ENCODE results near the gene MAD2L1.
"Not testable (repeated sequence)": the region's sequence is repeated elsewhere in the genome, so short reads cannot be mapped to it uniquely, and the experiment has no call there.

Gene MAD2L1

DNA sequence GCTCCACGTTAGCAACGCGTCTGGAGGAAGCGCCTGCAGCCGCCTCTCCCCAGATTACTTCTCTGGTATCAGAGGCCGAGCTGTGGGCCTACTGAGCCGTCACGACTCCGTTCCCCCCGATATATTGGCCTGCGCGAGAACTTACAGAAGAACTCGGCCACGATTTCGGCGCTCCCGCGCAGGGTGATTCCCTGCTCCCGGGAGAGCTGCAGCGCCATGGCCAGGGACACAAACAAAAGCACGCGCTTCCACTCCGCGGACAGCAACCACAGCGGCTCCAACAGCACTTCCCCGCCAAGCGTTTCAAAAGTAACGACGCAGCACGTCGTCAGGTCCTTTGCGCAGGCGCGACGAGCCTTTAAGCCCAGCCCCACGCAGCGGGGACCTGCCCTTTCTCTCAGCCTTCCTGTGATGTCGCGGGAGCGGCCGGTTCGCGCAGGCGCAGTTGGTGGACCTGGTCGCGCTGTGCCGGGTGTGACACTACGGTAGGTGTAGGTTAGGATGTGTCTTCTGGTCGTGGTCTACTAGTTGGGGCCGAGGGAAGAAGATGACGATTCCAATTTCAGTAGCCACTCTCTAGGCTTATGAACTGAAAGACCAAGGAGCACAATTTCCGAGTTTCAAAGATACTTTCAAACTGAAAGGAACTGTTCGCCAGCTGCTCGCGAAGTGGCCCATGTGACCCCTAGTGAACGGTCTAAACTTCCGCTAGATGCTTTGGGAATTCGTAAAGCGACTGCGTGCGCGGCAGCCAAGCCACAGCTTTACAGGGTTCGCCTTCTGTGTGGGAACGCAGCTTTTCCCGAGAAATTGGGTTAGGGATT, at the start of gene MAD2L1:
Gene MAD2L1 (minus strand): TSS at position 332 of the 824 bp plus-strand sequence. CDS start 114 bp downstream, at position 218.
- DNase-seq: peak; percentile 99

DNA sequence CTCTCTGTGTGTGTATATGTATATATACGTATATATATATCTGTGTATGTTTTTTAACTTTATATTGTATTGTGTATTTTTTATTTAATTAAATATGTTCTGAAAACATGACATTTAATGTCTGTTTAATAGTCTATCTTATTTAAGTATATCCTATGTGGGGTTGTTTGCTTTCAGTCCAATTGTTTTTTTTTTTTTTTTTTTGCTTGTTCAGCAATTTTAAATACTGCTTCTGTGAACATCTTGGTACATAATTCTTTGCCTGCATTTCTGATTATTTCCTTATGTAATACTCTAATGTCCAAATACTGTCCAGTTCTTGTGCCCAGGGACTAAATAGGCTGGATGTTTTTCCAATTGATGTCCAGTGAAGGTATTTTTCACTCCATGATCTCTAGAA, 45.1 kb upstream of the MAD2L1 start:
- no peak for DNase-seq

DNA sequence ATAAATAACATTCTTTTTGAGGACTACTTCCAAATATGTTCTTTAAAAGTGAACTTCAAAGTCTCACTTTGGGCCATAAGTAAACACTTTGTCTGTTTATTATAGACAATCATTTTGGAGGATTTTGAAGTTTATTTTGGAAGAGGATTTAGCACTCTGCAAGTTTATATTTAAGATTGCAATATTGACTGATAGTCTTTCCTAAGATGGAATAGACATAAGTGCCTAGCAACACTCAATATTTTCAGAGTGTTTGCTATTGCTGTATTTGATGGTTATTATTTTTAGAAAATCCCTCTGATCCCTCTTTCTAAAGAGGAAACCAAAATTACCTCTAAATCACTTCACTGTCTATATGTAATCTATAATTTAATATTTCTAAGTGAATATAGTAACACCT, 42.8 kb upstream of the MAD2L1 start:
- DNase-seq: no peak

- DNase-seq: no peak
Observed at GRCh38 chr4:120105472-120105871, 38.8 kb upstream of the MAD2L1 start.

- DNase-seq: no peak
Observed at GRCh38 chr4:120096508-120097297, 30.1 kb upstream of the MAD2L1 start.

- no peak for DNase-seq
Observed at GRCh38 chr4:120088507-120088906, 21.9 kb upstream of the MAD2L1 start.

DNA sequence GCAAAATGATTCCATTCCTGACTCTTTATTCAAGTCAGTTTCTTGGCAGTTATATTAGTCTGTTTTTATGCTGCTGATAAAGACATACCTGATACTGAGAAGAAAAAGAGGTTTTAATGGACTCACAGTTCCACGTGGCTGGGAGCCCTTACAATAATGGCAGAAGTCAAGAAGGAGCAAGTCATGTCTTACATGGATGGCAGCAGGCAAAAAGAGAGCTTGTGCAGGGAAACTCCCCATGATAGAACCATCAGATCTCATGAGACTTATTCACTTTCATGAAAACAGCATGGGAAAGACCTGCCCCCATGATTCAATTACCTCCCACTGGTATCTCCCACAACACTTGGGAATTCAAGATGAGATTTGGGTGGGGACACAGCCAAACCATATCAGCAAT, 21.4 kb upstream of the MAD2L1 start:
- not testable (repeated sequence) for DNase-seq

- peak; percentile 38 to 44 for DNase-seq
Observed at GRCh38 chr4:120085705-120086104, 19.1 kb upstream of the MAD2L1 start.

DNA sequence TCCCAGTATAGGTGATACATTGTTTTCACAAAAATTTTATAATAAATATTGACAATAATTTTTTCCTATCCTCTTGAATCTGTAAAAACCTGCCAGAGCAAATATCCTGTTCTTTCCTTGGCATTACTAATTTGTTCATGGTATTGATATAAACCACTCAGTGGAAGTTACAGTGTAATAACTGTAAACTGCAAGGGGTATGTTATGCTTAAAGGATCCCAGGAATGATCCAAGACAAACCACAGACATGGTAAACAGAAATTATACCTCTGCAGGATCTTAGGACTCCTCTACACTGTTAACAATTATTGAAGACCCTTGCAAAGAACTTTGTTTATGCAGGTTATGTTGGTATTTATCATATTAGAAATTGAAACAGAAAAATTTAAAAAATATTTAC, 17.7 kb upstream of the MAD2L1 start:
- DNase-seq: no peak

DNA sequence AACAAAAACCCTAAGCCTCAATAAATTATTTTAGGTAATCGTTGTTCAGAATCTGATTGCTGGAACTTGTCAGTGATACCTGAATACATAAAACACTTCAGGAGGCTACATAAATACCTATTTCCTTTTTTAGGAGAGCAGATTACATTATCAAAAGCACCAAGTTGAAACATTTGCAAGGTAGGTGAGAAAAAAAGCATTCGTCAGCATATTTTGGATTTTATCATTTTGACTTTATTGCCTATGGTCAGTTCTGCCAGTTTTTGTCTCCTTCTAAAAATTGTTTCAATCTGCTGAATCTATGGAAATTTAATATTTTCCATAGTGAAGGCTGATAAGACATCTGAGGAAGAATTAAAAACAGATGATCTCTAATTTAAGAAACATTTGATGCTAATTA, 16.5 kb upstream of the MAD2L1 start:
- DNase-seq: no peak

GRCh38 chr4:120082251-120082650, 15.6 kb upstream of the MAD2L1 start:
- no peak for DNase-seq

- DNase-seq: no peak
Observed at GRCh38 chr4:120081726-120082125, 15.1 kb upstream of the MAD2L1 start.

- no peak for DNase-seq
Observed at GRCh38 chr4:120080533-120080932, 13.9 kb upstream of the MAD2L1 start.

DNA sequence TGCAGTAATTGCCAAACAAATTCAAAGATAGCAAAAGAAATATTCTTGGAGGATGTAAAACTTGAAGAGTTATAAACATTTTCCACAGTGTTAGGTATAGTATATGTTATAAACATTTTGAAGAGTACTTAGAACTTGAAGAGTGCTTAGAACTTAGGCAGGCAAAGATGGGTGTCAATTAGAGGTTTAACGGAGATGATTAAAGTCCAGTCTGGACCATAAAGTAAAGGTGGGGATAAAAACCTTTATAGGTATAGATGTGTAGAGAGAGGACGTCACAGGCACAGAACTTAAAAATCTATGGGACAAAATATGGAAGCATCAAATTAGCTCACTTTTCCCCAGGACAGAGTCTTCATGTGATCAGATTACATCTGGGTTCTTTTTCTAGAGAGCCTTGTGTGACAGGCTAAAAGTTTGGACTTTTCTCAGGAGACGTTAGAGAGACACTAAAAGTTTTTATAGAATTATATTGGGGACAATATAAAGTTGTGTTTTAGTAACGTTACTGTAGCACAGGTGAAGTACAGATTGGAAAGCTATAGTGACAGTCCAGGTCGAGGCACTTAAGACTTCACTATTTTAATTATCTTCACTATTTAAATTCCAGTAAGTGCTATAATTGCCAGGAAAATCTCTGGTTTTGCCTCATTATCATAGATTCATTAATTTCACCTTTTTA, 13.3 kb upstream of the MAD2L1 start:
- DNase-seq: no peak

- no peak for DNase-seq
Observed at GRCh38 chr4:120078216-120078615, 11.6 kb upstream of the MAD2L1 start.

GRCh38 chr4:120071192-120071795, 4.6 kb upstream of the MAD2L1 start:
- DNase-seq: peak; percentile 46 to 75

- no peak for DNase-seq
Observed at GRCh38 chr4:120070196-120070595, 3.5 kb upstream of the MAD2L1 start.

- peak; percentile 19 to 26 for DNase-seq
Observed at GRCh38 chr4:120065974-120066516, 603 bp downstream of the MAD2L1 start.

- DNase-seq: no peak
Observed at GRCh38 chr4:120064887-120065286, 1.8 kb downstream of the MAD2L1 start.

DNA sequence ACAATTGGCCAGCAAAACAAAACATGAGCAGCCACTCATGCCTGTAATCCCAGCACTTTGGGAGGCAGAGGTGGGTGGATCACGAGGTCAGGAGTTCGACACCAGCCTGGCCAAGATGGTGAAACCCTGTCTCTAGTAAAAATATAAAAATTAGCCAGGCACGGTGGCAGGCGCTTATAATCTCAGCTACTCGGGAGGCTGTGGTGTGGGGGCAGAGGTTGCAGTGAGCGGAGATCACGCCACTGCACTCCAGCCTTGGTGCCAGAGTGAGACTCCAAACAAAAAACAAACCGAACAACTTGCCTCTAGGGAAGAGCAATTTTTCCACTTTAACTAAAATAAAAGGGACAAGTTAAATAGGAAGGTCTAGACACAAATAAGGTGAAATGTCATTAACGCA, 2.9 kb downstream of the MAD2L1 start:
- not testable (repeated sequence) for DNase-seq

- DNase-seq: no peak
Observed at GRCh38 chr4:120062663-120063195, 3.9 kb downstream of the MAD2L1 start.

DNA sequence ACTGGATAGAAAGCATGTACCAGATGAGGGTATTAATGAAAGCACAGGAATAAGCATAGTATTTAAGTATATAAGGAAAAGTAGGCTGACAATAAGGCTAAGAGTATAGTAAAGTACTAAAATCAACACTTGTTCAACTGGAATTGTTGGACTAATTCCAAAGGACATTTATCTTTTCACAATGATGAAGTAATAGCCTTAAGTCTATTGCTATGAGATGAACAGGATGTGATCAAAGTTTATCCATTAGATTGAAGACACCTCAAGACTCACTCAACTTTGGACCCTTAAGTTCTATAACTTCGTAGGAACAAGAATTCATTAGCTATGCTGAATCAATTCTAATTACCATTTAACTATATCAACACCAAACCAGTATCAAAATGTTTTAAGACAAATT, 7.6 kb downstream of the MAD2L1 start:
- DNase-seq: no peak

Data from inflammatory macrophage treated with lipopolysaccharide for 1 hour (primary cell).